NOMO-1 treated with dmso at 0.1 percent for 144 hours (cell line): ENCODE measurements around the gene HLA-DQB1.
A peak's percentile ranks its signal among the peaks of the same experiment; 100 is the strongest.
"Not testable (repeated sequence)": the region's sequence is repeated elsewhere in the genome, so short reads cannot be mapped to it uniquely, and the experiment has no call there.

Experiments used
- DNase-seq: peaks from one replicate; lab custom pipeline; 2025; ENCODE audit not compliant: unreplicated experiment; lab: John Stamatoyannopoulos, UW

The HLA-DQB1 gene

GRCh38 chr6:32662836-32663235, 3.6 kb downstream of the HLA-DQB1 start:
- DNase-seq, result no peak

GRCh38 chr6:32662099-32662498, 4.4 kb downstream of the HLA-DQB1 start:
- DNase-seq, result no peak

GRCh38 chr6:32659856-32660595, 6.4 kb downstream of the HLA-DQB1 start:
- DNase-seq, result no peak

GRCh38 chr6:32658268-32658897, 8.1 kb downstream of the HLA-DQB1 start:
- no peak for DNase-seq

- not testable (repeated sequence) for DNase-seq
Measured at GRCh38 chr6:32657819-32658218, 8.6 kb downstream of the HLA-DQB1 start.

- DNase-seq, result not testable (repeated sequence)
Measured at GRCh38 chr6:32657329-32657728, 9.1 kb downstream of the HLA-DQB1 start.

- no peak for DNase-seq
Measured at GRCh38 chr6:32655203-32655710, 11.2 kb downstream of the HLA-DQB1 start.

GRCh38 chr6:32645047-32645703, 21.3 kb downstream of the HLA-DQB1 start:
- no peak for DNase-seq

- no peak for DNase-seq
Measured at GRCh38 chr6:32643904-32644303, 22.6 kb downstream of the HLA-DQB1 start.

GRCh38 chr6:32642720-32643106, 23.7 kb downstream of the HLA-DQB1 start:
- DNase-seq, result no peak

- not testable (repeated sequence) for DNase-seq
Measured at GRCh38 chr6:32641785-32642719, 24.4 kb downstream of the HLA-DQB1 start.

GRCh38 chr6:32641122-32641521, 25.3 kb downstream of the HLA-DQB1 start:
- no peak for DNase-seq

- DNase-seq, result no peak
Measured at GRCh38 chr6:32639440-32640394, 26.7 kb downstream of the HLA-DQB1 start.

- DNase-seq, result no peak
Measured at GRCh38 chr6:32638532-32639219, 27.8 kb downstream of the HLA-DQB1 start.

GRCh38 chr6:32637883-32638282, 28.6 kb downstream of the HLA-DQB1 start:
- no peak for DNase-seq

- DNase-seq, result peak; percentile 67
Measured at GRCh38 chr6:32637219-32637880, 29.1 kb downstream of the HLA-DQB1 start, which contains the start of gene HLA-DQA1. HLA-DQA1 (plus strand) TSS chr6:32637406; CDS start chr6:32637459, 53 bp downstream.

GRCh38 chr6:32635526-32636123, 30.8 kb downstream of the HLA-DQB1 start:
- DNase-seq, result no peak

- DNase-seq, result not testable (repeated sequence)
Measured at GRCh38 chr6:32629793-32630192, 36.7 kb downstream of the HLA-DQB1 start.
